Thoracic aorta (tissue), 2 donors: ENCODE measurements around the gene ARPP19. TPM values are rescaled to one million over a fixed set of nuclear protein-coding genes. Genes with fewer than 3 reads are reported as not detected.
"Not testable (repeated sequence)": the region's sequence is repeated elsewhere in the genome, so short reads cannot be mapped to it uniquely, and the experiment has no call there.

ENCODE experiments used
- ATAC-seq: fragments of 150-250 bp; one replicate; pipeline ENCODE4 v1.8.0; 2017; ENCODE audit warnings: low read depth; ENCODE audit not compliant: insufficient number of reproducible peaks, low FRiP score
- DNase-seq: peaks from one replicate; pipeline ENCODE4 v3.0.0-alpha.2; 2020; ENCODE audit warnings: low spot score
- H3K27ac ChIP-seq, 2 donors: fragments of 200-600 bp; sonication (generic); 1 replicate in 1 of 2; 2 replicates in 1 of 2; pipeline ENCODE4 v1.5.1; 2016; ENCODE audit warnings: mild to moderate bottlenecking in 2 of 2, moderate library complexity in 2 of 2
- H3K27me3 ChIP-seq: fragments of 200-600 bp; sonication (generic); replicated peaks from 2 replicates; pipeline ENCODE4 v1.6.0; 2016; ENCODE audit warnings: mild to moderate bottlenecking; ENCODE audit not compliant: insufficient read depth
- H3K36me3 ChIP-seq: fragments of 200-600 bp; sonication (generic); one replicate; pipeline ENCODE4 v1.5.1; 2016
- H3K4me1 ChIP-seq, 2 donors: fragments of 200-600 bp; sonication (generic); 1 replicate in 1 of 2; 2 replicates in 1 of 2; pipeline versions ENCODE4 v1.5.1 to v1.6.0; 2016; ENCODE audit warnings: low read depth in 2 of 2, mild to moderate bottlenecking in 1 of 2; ENCODE audit not compliant: control insufficient read depth in 1 of 2
- H3K4me3 ChIP-seq: fragments of 200-600 bp; sonication (generic); 2 replicates; pipeline ENCODE4 v1.5.1; 2016; ENCODE audit warnings: mild to moderate bottlenecking
- H3K9me3 ChIP-seq: fragments of 200-600 bp; sonication (generic); 2 replicates; pipeline ENCODE4 v1.5.1; 2016
- CTCF ChIP-seq: fragments of 200-600 bp; sonication (generic); IDR thresholded peaks from one replicate; pipeline ENCODE4 v1.5.1; 2019; ENCODE audit warnings: antibody characterized with exemption
- total RNA-seq, 2 donors: library from RNA; depleted of rRNA; stranded (reverse); fragments of >200 nt; gene quantifications; one replicate each; pipeline versions ENCODE4 v1.1.0 to v1.2.3, GENCODE V29; 2016

The ARPP19 gene
- total RNA-seq, 2 donors from 2014 or later = 102 to 172 TPM

GRCh38 chr15:52520421-52520820 lies 48.4 kb downstream of the ARPP19 start:
- H3K4me3 ChIP-seq = no peak overlapping the region
- ATAC-seq = no peak

GRCh38 chr15:52518487-52519371 lies 50.1 kb downstream of the ARPP19 start:
- no peak overlapping the region for H3K4me3 ChIP-seq
- ATAC-seq = no peak
- TF ChIP-seq CTCF = no peak
- H3K27me3 ChIP-seq = no peaks in the 10 kb centered on the region
- no peaks in the 10 kb centered on the region for H3K9me3 ChIP-seq
- DNase-seq = no peak
- H3K4me1 ChIP-seq = peaks cover 6% of the 10 kb centered on the region in 2 donors
- no peaks in the 10 kb centered on the region for H3K36me3 ChIP-seq
- no peak overlapping the region for H3K27ac ChIP-seq

More at GRCh38 chr15:52520421-52520820, 48.4 kb downstream of the ARPP19 start:
- Histone ChIP-seq H3K9me3 (no peaks in the 10 kb centered on the region), H3K27ac (no peak overlapping the region), H3K27me3 (no peaks in the 10 kb centered on the region), H3K36me3 (no peaks in the 10 kb centered on the region), H3K4me1 (peaks cover 6% of the 10 kb centered on the region in 2 donors)
- TF ChIP-seq CTCF = no peak
- no peak for DNase-seq

GRCh38 chr15:52517014-52517413 lies 51.8 kb downstream of the ARPP19 start:
- TF ChIP-seq CTCF = no peak
- DNase-seq = no peak
- Histone ChIP-seq H3K4me1 (peaks cover 0 to 3% of the 10 kb centered on the region in 2 donors), H3K9me3 (no peaks in the 10 kb centered on the region), H3K27me3 (no peaks in the 10 kb centered on the region), H3K36me3 (no peaks in the 10 kb centered on the region), H3K27ac (no peak overlapping the region), H3K4me3 (no peak overlapping the region)
- no peak for ATAC-seq

- no peak for TF ChIP-seq CTCF
- ATAC-seq (no peak), DNase-seq (no peak)
- H3K9me3 ChIP-seq = no peaks in the 10 kb centered on the region
- no peak overlapping the region for H3K4me3 ChIP-seq
- H3K27me3 ChIP-seq = no peaks in the 10 kb centered on the region
- H3K27ac ChIP-seq = no peak overlapping the region
- H3K36me3 ChIP-seq = no peaks in the 10 kb centered on the region
- peaks cover 0 to 3% of the 10 kb centered on the region in 2 donors for H3K4me1 ChIP-seq
These were observed 53.5 kb downstream of the ARPP19 start for GRCh38 chr15:52515343-52515742.

- ATAC-seq = no peak
- Histone ChIP-seq H3K4me1 (peaks cover 0 to 3% of the 10 kb centered on the region in 2 donors), H3K27me3 (no peaks in the 10 kb centered on the region), H3K36me3 (no peaks in the 10 kb centered on the region), H3K4me3 (no peak overlapping the region), H3K27ac (no peak overlapping the region), H3K9me3 (no peaks in the 10 kb centered on the region)
- no peak for TF ChIP-seq CTCF
- no peak for DNase-seq
These were observed 54.3 kb downstream of the ARPP19 start for GRCh38 chr15:52514482-52514881.

- not testable (repeated sequence) for H3K27me3 ChIP-seq, H3K9me3 ChIP-seq, H3K36me3 ChIP-seq, H3K4me1 ChIP-seq, H3K4me3 ChIP-seq, H3K27ac ChIP-seq, ATAC-seq, DNase-seq
These were observed 56.0 kb downstream of the ARPP19 start for GRCh38 chr15:52512869-52513268.
